B cell (primary cell): ENCODE measurements around the gene RCAN1. TPM values are rescaled to one million over a fixed set of nuclear protein-coding genes. Genes with fewer than 3 reads are reported as not detected.

ENCODE experiments used
- ATAC-seq: fragments of 200-7000 bp; cut with Tn5 transposase; one replicate; pipeline ENCODE4 v1.10.0; 2021; ENCODE audit warnings: low read depth, mild to moderate bottlenecking, moderate number of reproducible peaks, moderate library complexity
- CTCF ChIA-PET: fragments of 350-600 bp; sonication (Branson Sonifier 250); formaldehyde crosslinking; loops from one replicate; lab custom pipeline; 2021; ENCODE audit warnings: antibody characterized with exemption, inconsistent platforms; lab: Charles Lee
- POLR2A ChIA-PET: fragments of 350-600 bp; sonication (Branson Sonifier 250); formaldehyde crosslinking; loops from one replicate; lab custom pipeline; 2021; ENCODE audit warnings: antibody characterized with exemption; lab: Charles Lee
- DNase-seq: peaks from one replicate; pipeline ENCODE4 v3.0.0; 2013
- H2AFZ ChIP-seq: 2 replicates; pipeline ENCODE4 v1.6.1; 2012; ENCODE audit warnings: mild to moderate bottlenecking, low read depth, low read length; ENCODE audit not compliant: insufficient read depth, poor library complexity, severe bottlenecking
- H3K27ac ChIP-seq, 2 donors: 1 replicate in 1 of 2; 2 replicates in 1 of 2; pipeline ENCODE4 v1.5.1; 2012 to 2013; ENCODE audit warnings: low read length in 2 of 2, mild to moderate bottlenecking in 2 of 2, moderate library complexity in 1 of 2
- H3K27me3 ChIP-seq, 4 experiments: fragments of 200-600 bp in 1 of 4; sonication (generic) in 1 of 4; replicated peaks in 1 of 4; 1 replicate in 2 of 4; 2 replicates in 2 of 4; pipeline versions ENCODE4 v1.6.1 to v1.7.0; 2013 to 2016; ENCODE audit warnings: low read length in 3 of 4, mild to moderate bottlenecking in 2 of 4, mixed read lengths in 1 of 4, moderate library complexity in 1 of 4; ENCODE audit not compliant: insufficient read depth in 4 of 4, control insufficient read depth in 3 of 4; ENCODE audit errors: control extremely low read depth in 1 of 4
- H3K36me3 ChIP-seq, 2 experiments: replicated peaks in 1 of 2; 1 replicate in 1 of 2; 2 replicates in 1 of 2; pipeline versions ENCODE4 v1.6.1 to v1.7.1; 2013; ENCODE audit warnings: low read length in 1 of 2; ENCODE audit not compliant: insufficient read depth in 2 of 2, control insufficient read depth in 1 of 2; ENCODE audit errors: control extremely low read depth in 1 of 2, extremely low read depth in 1 of 2
- H3K4me1 ChIP-seq, 2 donors: fragments of 200-600 bp in 1 of 2; sonication (generic) in 1 of 2; 1 replicate in 1 of 2; 2 replicates in 1 of 2; pipeline versions ENCODE4 v1.5.1 to v1.6.1; 2013 to 2017; ENCODE audit warnings: low read length in 2 of 2; ENCODE audit not compliant: control insufficient read depth in 2 of 2, insufficient read depth in 2 of 2
- H3K4me2 ChIP-seq: replicated peaks from 2 replicates; pipeline ENCODE3; 2012; ENCODE audit warnings: mild to moderate bottlenecking, low read depth, low read length; ENCODE audit not compliant: poor library complexity, severe bottlenecking
- H3K4me3 ChIP-seq, 5 experiments: fragments of 200-600 bp in 1 of 5; sonication (generic) in 1 of 5; 1 replicate in 3 of 5; 2 replicates in 2 of 5; pipeline versions ENCODE4 v1.5.1 to v1.7.0; 2011 to 2016; ENCODE audit warnings: low read length in 4 of 5, mild to moderate bottlenecking in 4 of 5, low read depth in 2 of 5, control low read depth in 1 of 5, moderate library complexity in 1 of 5; ENCODE audit not compliant: insufficient read depth in 1 of 5; ENCODE audit errors: control extremely low read depth in 1 of 5, extremely low read depth in 1 of 5
- H3K79me2 ChIP-seq: fragments of 200-600 bp; sonication (generic); one replicate; pipeline ENCODE4 v1.6.0; 2016; ENCODE audit warnings: low read length; ENCODE audit not compliant: control insufficient read depth, insufficient read depth
- H3K9ac ChIP-seq: fragments of 200-600 bp; sonication (generic); 2 replicates; pipeline ENCODE4 v1.6.1; 2017; ENCODE audit warnings: mild to moderate bottlenecking, low read length, moderate library complexity
- H3K9me3 ChIP-seq, 3 donors: one replicate each; pipeline versions ENCODE4 v1.6.1 to v1.7.1; 2013; ENCODE audit warnings: low read length in 2 of 3; ENCODE audit not compliant: control insufficient read depth in 2 of 3, insufficient read depth in 1 of 3; ENCODE audit errors: control extremely low read depth in 1 of 3
- H4K20me1 ChIP-seq: 2 replicates; pipeline ENCODE4 v1.6.0; 2012; ENCODE audit warnings: mild to moderate bottlenecking, low read length; ENCODE audit not compliant: insufficient read depth, control insufficient read depth, poor library complexity, severe bottlenecking
- H3K27ac Mint-ChIP-seq: one replicate; pipeline ENCODE4 v1.8.0; 2021; ENCODE audit warnings: mixed read lengths
- H3K27me3 Mint-ChIP-seq: one replicate; pipeline ENCODE4 v1.8.0; 2021; ENCODE audit warnings: mixed read lengths
- H3K4me1 Mint-ChIP-seq: one replicate; pipeline ENCODE4 v1.8.0; 2021; ENCODE audit warnings: mixed read lengths
- H3K4me3 Mint-ChIP-seq: one replicate; pipeline ENCODE4 v1.8.0; 2021; ENCODE audit warnings: mixed read lengths
- H3K9me3 Mint-ChIP-seq: one replicate; pipeline ENCODE4 v1.8.0; 2022; ENCODE audit warnings: mixed read lengths; ENCODE audit not compliant: insufficient read depth
- EZH2 ChIP-seq: IDR thresholded peaks from 2 replicates; pipeline ENCODE4 v1.6.1; 2012; ENCODE audit warnings: borderline replicate concordance, low read depth, mild to moderate bottlenecking, moderate library complexity, low read length; ENCODE audit not compliant: insufficient read depth, poor library complexity, severe bottlenecking
- WGBS: methylation state at CpG from one replicate; pipeline ENCODE4 v1.1.5; 2013; ENCODE audit warnings: missing lambda C conversion rate; ENCODE audit not compliant: insufficient coverage; 5-methylcytosine and 5-hydroxymethylcytosine counted together
- intact Hi-C: fragments of 100-400 bp; cut with micrococcal nuclease; formaldehyde crosslinking; loops from one replicate; pipeline ENCODE4 v1.10.0; 2022
- polyA plus RNA-seq: library from polyadenylated mRNA; depleted of rRNA; stranded (reverse); fragments of >200 nt; gene quantifications from 2 replicates; pipeline ENCODE4 v1.2.3, GENCODE V29; 2012
- total RNA-seq, 2 donors: library from RNA; stranded (reverse); fragments of 120-200 nt in 1 of 2; gene quantifications; 1 replicate in 1 of 2; 2 replicates in 1 of 2; pipeline versions ENCODE4 v1.2.3 to v1.2.4, GENCODE V29; 2013 to 2022
- TF ChIP-seq, protein P1 (sequence below): fragments of 200-600 bp; IDR thresholded peaks from one replicate; pipeline ENCODE4 v1.8.0; 2022; ENCODE audit warnings: antibody characterized with exemption, mild to moderate bottlenecking

The RCAN1 gene
- total and polyA plus RNA-seq, 2 donors (not counting 1 experiment from before 2014, with no cell fraction given): 0.97 to 4.4 TPM

DNA sequence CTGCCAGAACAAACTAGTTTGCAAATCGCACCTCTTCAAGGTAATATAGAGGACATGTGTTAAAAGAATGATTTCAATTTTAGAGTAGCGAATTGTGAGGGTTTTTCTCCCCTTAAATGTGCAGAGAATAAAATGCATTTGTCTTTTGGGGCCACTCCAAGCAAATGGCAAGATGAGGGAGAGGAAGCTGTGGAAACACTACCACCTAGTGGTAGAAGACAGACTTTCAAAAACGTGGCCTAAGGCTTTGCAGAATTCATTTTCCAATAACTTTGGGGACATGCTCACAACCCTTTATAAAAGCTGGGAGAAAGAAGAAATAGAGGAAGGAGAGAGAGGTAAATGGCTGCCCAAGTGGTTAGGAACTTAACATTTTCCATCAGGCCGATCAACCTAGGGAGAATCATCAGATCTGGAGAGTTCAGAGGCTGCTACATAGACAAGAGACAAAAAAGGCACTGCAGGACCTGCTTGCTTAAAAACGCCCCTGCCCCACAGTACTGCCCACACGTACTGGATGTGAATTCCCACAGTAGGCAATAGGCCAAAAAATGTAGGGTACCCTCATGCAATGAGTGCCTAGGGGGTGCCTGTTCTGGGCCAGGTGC is 15.7 kb upstream of the RCAN1 start:
- Histone ChIP-seq H3K27ac (no peak overlapping the region), H3K79me2 (no peaks in the 10 kb centered on the region), H4K20me1 (no peaks in the 10 kb centered on the region), H3K9me3 (no peaks in the 10 kb centered on the region), H3K4me2 (no peak overlapping the region), H3K4me3 (no peak overlapping the region), H3K36me3 (no peaks in the 10 kb centered on the region), H3K4me1 (no peaks in the 10 kb centered on the region), H3K9ac (no peak overlapping the region), H3K27me3 (peaks cover 0 to 3% (median under 1%) of the 10 kb centered on the region in 4 experiments), H2AFZ (no peak overlapping the region)
- H3K4me3 Mint-ChIP-seq: no peak overlapping the region
- CTCF ChIA-PET: interaction anchor here (0.8 to 6.9 kb wide), 18 partner anchors 10 to 1210 kb away, joined by 3 to 51 read pairs (median 4); partner anchors contain the start of gene RCAN1
- POLR2A ChIA-PET: no interaction called here
- WGBS: 0% methylated on average over 1 of the region's 6 CpGs
- peak; percentile 69 for DNase-seq
- intact Hi-C loops: loop anchor here (1.0 to 2.0 kb wide), 3 partner anchors 15 to 706 kb away; partner anchors contain the start of gene RCAN1
- peak; percentile 63 for ATAC-seq
- no peak overlapping the region for H3K27ac Mint-ChIP-seq
- peaks cover 16% of the 10 kb centered on the region for H3K27me3 Mint-ChIP-seq
- no peak for TF ChIP-seq EZH2
- TF ChIP-seq, protein P1, sequence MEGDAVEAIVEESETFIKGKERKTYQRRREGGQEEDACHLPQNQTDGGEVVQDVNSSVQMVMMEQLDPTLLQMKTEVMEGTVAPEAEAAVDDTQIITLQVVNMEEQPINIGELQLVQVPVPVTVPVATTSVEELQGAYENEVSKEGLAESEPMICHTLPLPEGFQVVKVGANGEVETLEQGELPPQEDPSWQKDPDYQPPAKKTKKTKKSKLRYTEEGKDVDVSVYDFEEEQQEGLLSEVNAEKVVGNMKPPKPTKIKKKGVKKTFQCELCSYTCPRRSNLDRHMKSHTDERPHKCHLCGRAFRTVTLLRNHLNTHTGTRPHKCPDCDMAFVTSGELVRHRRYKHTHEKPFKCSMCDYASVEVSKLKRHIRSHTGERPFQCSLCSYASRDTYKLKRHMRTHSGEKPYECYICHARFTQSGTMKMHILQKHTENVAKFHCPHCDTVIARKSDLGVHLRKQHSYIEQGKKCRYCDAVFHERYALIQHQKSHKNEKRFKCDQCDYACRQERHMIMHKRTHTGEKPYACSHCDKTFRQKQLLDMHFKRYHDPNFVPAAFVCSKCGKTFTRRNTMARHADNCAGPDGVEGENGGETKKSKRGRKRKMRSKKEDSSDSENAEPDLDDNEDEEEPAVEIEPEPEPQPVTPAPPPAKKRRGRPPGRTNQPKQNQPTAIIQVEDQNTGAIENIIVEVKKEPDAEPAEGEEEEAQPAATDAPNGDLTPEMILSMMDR: peak; percentile 93
- no peaks in the 10 kb centered on the region for H3K9me3 Mint-ChIP-seq
- no peaks in the 10 kb centered on the region for H3K4me1 Mint-ChIP-seq

DNA sequence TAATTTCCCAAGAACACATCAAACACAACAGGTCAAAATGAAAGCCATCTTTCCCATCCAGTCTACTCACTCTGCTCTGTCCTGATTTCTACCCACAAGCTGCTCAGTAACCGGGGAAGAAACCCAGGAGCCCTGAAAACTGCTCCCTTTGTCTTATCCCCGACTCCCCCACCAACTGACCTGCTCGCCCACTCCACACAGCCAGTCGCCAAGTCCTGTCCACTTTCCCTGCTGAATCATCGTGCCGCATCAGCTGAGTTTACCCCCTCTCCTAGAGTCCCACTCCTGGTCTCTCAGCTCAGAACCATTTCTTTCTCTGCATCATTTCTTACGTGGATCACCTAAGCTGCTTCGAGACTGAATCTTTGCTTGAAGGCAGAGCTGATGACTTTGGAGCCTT is 11.2 kb upstream of the RCAN1 start:
- 91% methylated on average over 8 of the region's 8 CpGs for WGBS

More for the DNA sequence above, 11.2 kb upstream of the RCAN1 start:
- CTCF ChIA-PET: interaction anchor here (1.1 kb wide), 1 partner anchor 259 kb away, joined by 6 read pairs; no protein-coding TSS in a partner anchor
- H2AFZ ChIP-seq: no peak overlapping the region
- no peak overlapping the region for H3K27ac Mint-ChIP-seq
- H3K79me2 ChIP-seq: no peaks in the 10 kb centered on the region
- H3K4me3 Mint-ChIP-seq: no peak overlapping the region
- ATAC-seq (no peak), DNase-seq (no peak)
- H3K36me3 ChIP-seq: no peaks in the 10 kb centered on the region
- peaks cover 3 to 4% of the 10 kb centered on the region in 2 donors for H3K4me1 ChIP-seq
- peaks cover 0 to 2% (median 0%) of the 10 kb centered on the region in 4 experiments for H3K27me3 ChIP-seq
- peaks cover 22% of the 10 kb centered on the region for H3K27me3 Mint-ChIP-seq
- POLR2A ChIA-PET: no interaction called here
- H3K4me1 Mint-ChIP-seq: peaks cover 6% of the 10 kb centered on the region
- no peak overlapping the region for H3K4me2 ChIP-seq
- no peaks in the 10 kb centered on the region for H4K20me1 ChIP-seq
- TF ChIP-seq EZH2: no peak
- TF ChIP-seq, protein P1: no peak
- intact Hi-C loops: no loop called here
- no peak overlapping the region for H3K4me3 ChIP-seq
- no peaks in the 10 kb centered on the region for H3K9me3 Mint-ChIP-seq
- H3K9me3 ChIP-seq: no peaks in the 10 kb centered on the region
- no peak overlapping the region for H3K27ac ChIP-seq
- H3K9ac ChIP-seq: no peak overlapping the region
